ENCODE data around the gene DPP3. TPM values are rescaled to one million over a fixed set of nuclear protein-coding genes. Genes with fewer than 3 reads are reported as not detected.

DPP3 gene
- total and polyA plus RNA-seq, 2 donors (not counting 1 experiment from before 2014, with no cell fraction given) = 21.5 to 40.6 TPM

GRCh38 chr11:66464916-66465315, 15.3 kb upstream of the DPP3 start:
- Histone ChIP-seq H3K4me1 (ENCODE audit: control insufficient read depth in 2 of 2, insufficient read depth in 2 of 2, low read length in 2 of 2) (peaks cover 35 to 40% of the 10 kb centered on the region in 2 donors), H4K20me1 (ENCODE audit: control insufficient read depth, insufficient read depth, low read length, poor library complexity, severe bottlenecking) (no peaks in the 10 kb centered on the region), H3K79me2 (ENCODE audit: control insufficient read depth, insufficient read depth, low read length) (peaks cover 4% of the 10 kb centered on the region), H3K9me3 (ENCODE audit: control extremely low read depth in 1 of 3, control insufficient read depth in 2 of 3, insufficient read depth in 1 of 3, low read length in 2 of 3) (peaks cover 0 to 4% (median 0%) of the 10 kb centered on the region in 3 donors), H3K9ac (ENCODE audit: low read length) (no peak overlapping the region), H3K4me3 (ENCODE audit: control extremely low read depth in 1 of 5, extremely low read depth in 1 of 5, insufficient read depth in 1 of 5, low read depth in 2 of 5, low read length in 4 of 5) (no peak overlapping the region), H2AFZ (ENCODE audit: insufficient read depth, low read depth, low read length, poor library complexity, severe bottlenecking) (peak overlapping the region; percentile 80), H3K4me2 (replicated peaks; ENCODE audit: low read depth, low read length, poor library complexity, severe bottlenecking) (peak overlapping the region; percentile 86), H3K27ac (ENCODE audit: low read length in 2 of 2) (peak overlapping the region in 1 of 2 donors; percentile 84), H3K36me3 (replicated peaks in 1 of 2; ENCODE audit: control extremely low read depth in 1 of 2, control insufficient read depth in 1 of 2, extremely low read depth in 1 of 2, insufficient read depth in 2 of 2, low read length in 1 of 2) (no peaks in the 10 kb centered on the region), H3K27me3 (replicated peaks in 1 of 4; ENCODE audit: control extremely low read depth in 1 of 4, control insufficient read depth in 3 of 4, insufficient read depth in 4 of 4, low read length in 3 of 4) (no peaks in the 10 kb centered on the region)
- ChIA-PET POLR2A (no interaction called here), CTCF (interaction anchor here (1.0 to 1.2 kb wide), 3 partner anchors 15 to 152 kb away, joined by 3 to 4 read pairs (median 3); partner anchors contain the start of gene DPP3)
- peaks cover 36% of the 10 kb centered on the region for H3K4me1 Mint-ChIP-seq
- H3K9me3 Mint-ChIP-seq (ENCODE audit: insufficient read depth) = peaks cover 3% of the 10 kb centered on the region
- WGBS (ENCODE audit: insufficient coverage) = 86% methylated on average over 1 of the region's 1 CpG
- TF ChIP-seq CTCF (IDR thresholded peaks at IDR 0.05) = no peak
- TF ChIP-seq EZH2 (IDR thresholded peaks at IDR 0.05; ENCODE audit: borderline replicate concordance, insufficient read depth, low read depth, low read length, poor library complexity, severe bottlenecking) = no peak
- H3K27ac Mint-ChIP-seq = peak overlapping the region; percentile 78
- H3K4me3 Mint-ChIP-seq = peak overlapping the region; percentile 95
- intact Hi-C loops (cut with micrococcal nuclease) = loop anchor here (5.0 kb wide), 1 partner anchor 212 kb away; the partner anchor contains the start of gene RBM4B
- ATAC-seq (ENCODE audit: low read depth) = no peak
- H3K27me3 Mint-ChIP-seq = no peaks in the 10 kb centered on the region
- DNase-seq = no peak

Measured in B cell (primary cell).